H9 (cell line): ENCODE results near the gene SRP19. TPM values are rescaled to one million over a fixed set of nuclear protein-coding genes. Genes with fewer than 3 reads are reported as not detected.

Experiments used
- DNase-seq: peaks from one replicate; pipeline ENCODE4 v3.0.0-alpha.2; 2017
- H2AFZ ChIP-seq: one replicate; pipeline ENCODE4 v1.6.1; 2013; ENCODE audit warnings: mild to moderate bottlenecking, low read length, control low read depth, moderate library complexity
- H2AK5ac ChIP-seq: 2 replicates; pipeline ENCODE4 v1.6.1; 2013; ENCODE audit warnings: low read length, control low read depth, mixed read lengths; ENCODE audit not compliant: insufficient read length
- H2BK120ac ChIP-seq: one replicate; pipeline ENCODE4 v1.6.1; 2013; ENCODE audit warnings: low read depth, mild to moderate bottlenecking, low read length, control low read depth, inconsistent platforms; ENCODE audit not compliant: poor library complexity, severe bottlenecking
- H2BK12ac ChIP-seq: 2 replicates; pipeline ENCODE4 v1.6.1; 2013; ENCODE audit warnings: low read length, control low read depth, mixed read lengths, low read depth; ENCODE audit not compliant: insufficient read length
- H2BK15ac ChIP-seq: 2 replicates; pipeline ENCODE4 v1.6.1; 2013; ENCODE audit warnings: low read depth, low read length, control low read depth
- H2BK20ac ChIP-seq: one replicate; pipeline ENCODE4 v1.6.1; 2013; ENCODE audit warnings: low read depth, mild to moderate bottlenecking, low read length, control low read depth, inconsistent platforms; ENCODE audit not compliant: poor library complexity, severe bottlenecking
- H2BK5ac ChIP-seq: 2 replicates; pipeline ENCODE4 v1.6.1; 2013; ENCODE audit warnings: low read length, control low read depth, mixed read lengths; ENCODE audit not compliant: insufficient read length
- H3K14ac ChIP-seq: 2 replicates; pipeline ENCODE4 v1.6.1; 2013; ENCODE audit warnings: low read length, control low read depth; ENCODE audit not compliant: insufficient read depth
- H3K18ac ChIP-seq: 2 replicates; pipeline ENCODE4 v1.6.1; 2013; ENCODE audit warnings: low read depth, mild to moderate bottlenecking, mixed read lengths, low read length, control low read depth; ENCODE audit not compliant: insufficient read length
- H3K23ac ChIP-seq: 2 replicates; pipeline ENCODE4 v1.6.1; 2013; ENCODE audit warnings: low read length, control low read depth, mixed read lengths, low read depth; ENCODE audit not compliant: insufficient read length
- H3K23me2 ChIP-seq: 2 replicates; pipeline ENCODE4 v1.6.1; 2013; ENCODE audit warnings: low read depth, mild to moderate bottlenecking, mixed read lengths, low read length, control low read depth; ENCODE audit not compliant: insufficient read length, poor library complexity, severe bottlenecking
- H3K27ac ChIP-seq: 2 replicates; pipeline ENCODE4 v1.5.1; 2013; ENCODE audit warnings: low read length, control low read depth, mixed read lengths, low read depth; ENCODE audit not compliant: insufficient read length
- H3K27me3 ChIP-seq: 2 replicates; pipeline ENCODE4 v1.6.1; 2013; ENCODE audit warnings: low read length, control low read depth, inconsistent platforms; ENCODE audit not compliant: insufficient read depth
- H3K4ac ChIP-seq: 2 replicates; pipeline ENCODE4 v1.6.1; 2013; ENCODE audit warnings: low read depth, mild to moderate bottlenecking, control low read depth, inconsistent platforms, low read length, moderate library complexity
- H3K4me1 ChIP-seq: 2 replicates; pipeline ENCODE4 v1.6.1; 2013; ENCODE audit warnings: low read length, control low read depth, inconsistent platforms; ENCODE audit not compliant: insufficient read depth
- H3K4me2 ChIP-seq: 2 replicates; pipeline ENCODE4 v1.6.1; 2013; ENCODE audit warnings: low read length, control low read depth, mixed read lengths; ENCODE audit not compliant: insufficient read length, insufficient read depth
- H3K56ac ChIP-seq: 2 replicates; pipeline ENCODE4 v1.6.1; 2013; ENCODE audit warnings: low read depth, mild to moderate bottlenecking, mixed read lengths, low read length, control low read depth; ENCODE audit not compliant: insufficient read length
- H3K79me1 ChIP-seq: 2 replicates; pipeline ENCODE4 v1.6.1; 2013; ENCODE audit warnings: low read depth, mild to moderate bottlenecking, moderate library complexity, low read length, control low read depth, inconsistent platforms; ENCODE audit not compliant: insufficient read depth, poor library complexity, severe bottlenecking
- H3K79me2 ChIP-seq: 2 replicates; pipeline ENCODE4 v1.6.1; 2013; ENCODE audit warnings: low read length, control low read depth, inconsistent platforms; ENCODE audit not compliant: insufficient read depth
- H3K9ac ChIP-seq: 2 replicates; pipeline ENCODE4 v1.6.1; 2013; ENCODE audit warnings: low read length, control low read depth, mixed read lengths; ENCODE audit not compliant: insufficient read length; ENCODE audit errors: extremely low read depth
- H3K9me3 ChIP-seq: one replicate; pipeline ENCODE4 v1.6.1; 2013; ENCODE audit warnings: low read depth, low read length, inconsistent platforms; ENCODE audit not compliant: control insufficient read depth
- H3T11ph ChIP-seq: one replicate; pipeline ENCODE4 v1.6.1; 2013; ENCODE audit warnings: mild to moderate bottlenecking, low read length, control low read depth, inconsistent platforms
- H4K20me1 ChIP-seq: one replicate; pipeline ENCODE4 v1.6.1; 2013; ENCODE audit not compliant: control insufficient read depth, insufficient read length, insufficient read depth
- H4K5ac ChIP-seq: 2 replicates; pipeline ENCODE4 v1.6.1; 2013; ENCODE audit warnings: low read depth, mild to moderate bottlenecking, mixed read lengths, low read length, control low read depth; ENCODE audit not compliant: insufficient read length
- H4K8ac ChIP-seq: replicated peaks from 2 replicates; pipeline ENCODE4 v1.6.1; 2013; ENCODE audit warnings: low read length, control low read depth, mixed read lengths, low read depth; ENCODE audit not compliant: insufficient read length
- H4K91ac ChIP-seq: 2 replicates; pipeline ENCODE4 v1.6.1; 2013; ENCODE audit warnings: low read depth, mild to moderate bottlenecking, moderate library complexity, mixed read lengths, low read length, control low read depth; ENCODE audit not compliant: insufficient read length
- H3K27ac Mint-ChIP-seq, 3 experiments: 2 replicates in 2 of 3; 3 replicates in 1 of 3; pipeline ENCODE4 v1.8.0; 2020 to 2021; ENCODE audit warnings: mixed read lengths in 3 of 3, mild to moderate bottlenecking in 1 of 3, moderate library complexity in 1 of 3
- H3K27me3 Mint-ChIP-seq: 2 replicates; pipeline ENCODE4 v1.8.0; 2021; ENCODE audit warnings: low read depth, mild to moderate bottlenecking, moderate library complexity, mixed read lengths
- H3K36me3 Mint-ChIP-seq, 3 experiments: 2 replicates in 2 of 3; 3 replicates in 1 of 3; pipeline ENCODE4 v1.8.0; 2020 to 2021; ENCODE audit warnings: low read depth in 3 of 3, mixed read lengths in 3 of 3; ENCODE audit not compliant: insufficient read depth in 1 of 3
- H3K4me1 Mint-ChIP-seq, 2 experiments: 2 replicates each; pipeline ENCODE4 v1.8.0; 2020; ENCODE audit warnings: mixed read lengths in 2 of 2
- H3K4me3 Mint-ChIP-seq, 2 experiments: 2 replicates in 1 of 2; 3 replicates in 1 of 2; pipeline ENCODE4 v1.8.0; 2020 to 2021; ENCODE audit warnings: mild to moderate bottlenecking in 2 of 2, mixed read lengths in 2 of 2, moderate library complexity in 1 of 2
- H3K9me3 Mint-ChIP-seq, 2 experiments: 2 replicates in 1 of 2; 3 replicates in 1 of 2; pipeline ENCODE4 v1.8.0; 2020; ENCODE audit warnings: mild to moderate bottlenecking in 2 of 2, mixed read lengths in 2 of 2, moderate library complexity in 1 of 2
- CTCF ChIP-seq: fragments of 200-600 bp; sonication (generic); conservative IDR thresholded peaks from 3 replicates; pipeline ENCODE4 v1.8.0; 2021; ENCODE audit warnings: antibody characterized with exemption, mild to moderate bottlenecking
- WGBS: extraction: QIAGEN DNeasy Blood & Tissue Kit; methylation state at CpG from one replicate; pipeline ENCODE4 v1.1.7; 2013; ENCODE audit warnings: missing lambda C conversion rate, low lambda C conversion rate, mixed read lengths; ENCODE audit not compliant: insufficient read length; ENCODE audit errors: extremely low coverage; 5-methylcytosine and 5-hydroxymethylcytosine counted together
- total RNA-seq: library from RNA; stranded (reverse); gene quantifications from 2 replicates; pipeline ENCODE4 v1.2.1, GENCODE V29; 2021

Gene SRP19
- total RNA-seq, 1 experiment from 2014 or later: 78.9 TPM

DNA sequence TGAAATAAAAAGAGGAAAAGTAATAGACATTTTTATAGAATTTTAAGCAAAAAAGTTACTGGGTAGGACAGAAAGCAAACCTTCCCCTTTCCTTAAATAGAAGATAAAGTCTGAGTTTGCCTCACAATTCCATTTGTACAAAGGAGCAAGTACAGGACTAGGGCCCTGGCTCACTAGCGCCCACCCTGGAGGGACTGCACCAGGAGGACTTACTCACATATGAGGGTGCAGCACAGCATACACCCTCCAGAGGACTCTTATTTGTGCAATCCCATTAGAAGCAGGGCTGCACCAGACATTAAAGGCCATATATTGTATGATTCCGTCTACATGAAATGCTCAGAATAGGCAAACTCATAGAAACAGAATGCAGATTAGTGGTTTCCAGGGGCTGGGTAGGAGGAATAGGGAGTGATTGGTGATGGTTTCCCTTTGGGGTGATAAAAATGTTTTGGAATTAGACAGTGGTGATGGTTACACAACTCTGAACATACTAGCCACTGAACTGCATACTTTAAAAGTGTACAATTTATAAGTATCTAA, 56.4 kb downstream of the SRP19 start:
- Histone ChIP-seq H3K56ac (no peak overlapping the region), H3K79me2 (no peaks in the 10 kb centered on the region), H2BK5ac (no peak overlapping the region), H3K14ac (no peak overlapping the region), H4K20me1 (no peaks in the 10 kb centered on the region), H2BK120ac (no peak overlapping the region), H3K4ac (no peak overlapping the region), H4K91ac (no peak overlapping the region), H3K9ac (no peak overlapping the region), H3K23me2 (peaks cover 5% of the 10 kb centered on the region), H2AFZ (no peak overlapping the region), H3K27me3 (no peaks in the 10 kb centered on the region), H3K23ac (no peak overlapping the region), H3K18ac (no peak overlapping the region), H4K5ac (no peak overlapping the region), H3K79me1 (peaks cover 4% of the 10 kb centered on the region), H3K9me3 (no peaks in the 10 kb centered on the region), H4K8ac (no peak overlapping the region), H3K4me1 (no peaks in the 10 kb centered on the region), H2BK20ac (no peak overlapping the region), H3K27ac (no peak overlapping the region), H2BK12ac (no peak overlapping the region), H2BK15ac (no peak overlapping the region), H2AK5ac (no peak overlapping the region), H3T11ph (no peak overlapping the region), H3K4me2 (no peak overlapping the region)
- peaks cover 14 to 51% (median 41%) of the 10 kb centered on the region in 3 experiments; a peak in 6 of 7 replicates for H3K36me3 Mint-ChIP-seq
- no peak overlapping the region for H3K4me3 Mint-ChIP-seq
- peaks cover 2% of the 10 kb centered on the region for H3K27me3 Mint-ChIP-seq
- DNase-seq: peak; percentile 58
- H3K27ac Mint-ChIP-seq: no peak overlapping the region; a peak in 1 of 7 replicates
- H3K9me3 Mint-ChIP-seq: no peaks in the 10 kb centered on the region
- peaks cover 5 to 7% of the 10 kb centered on the region in 2 experiments for H3K4me1 Mint-ChIP-seq
- peak; percentile 67 for TF ChIP-seq CTCF
- WGBS: no CpG with 5 or more reads among the region's 2 CpGs
